CD1c-positive myeloid dendritic cell (primary cell): ENCODE data around the gene LIN52.

ENCODE experiments used
- DNase-seq: peaks from one replicate; pipeline ENCODE4 v3.0.0-alpha.2; 2016; ENCODE audit errors: extremely low spot score

The LIN52 gene

DNA sequence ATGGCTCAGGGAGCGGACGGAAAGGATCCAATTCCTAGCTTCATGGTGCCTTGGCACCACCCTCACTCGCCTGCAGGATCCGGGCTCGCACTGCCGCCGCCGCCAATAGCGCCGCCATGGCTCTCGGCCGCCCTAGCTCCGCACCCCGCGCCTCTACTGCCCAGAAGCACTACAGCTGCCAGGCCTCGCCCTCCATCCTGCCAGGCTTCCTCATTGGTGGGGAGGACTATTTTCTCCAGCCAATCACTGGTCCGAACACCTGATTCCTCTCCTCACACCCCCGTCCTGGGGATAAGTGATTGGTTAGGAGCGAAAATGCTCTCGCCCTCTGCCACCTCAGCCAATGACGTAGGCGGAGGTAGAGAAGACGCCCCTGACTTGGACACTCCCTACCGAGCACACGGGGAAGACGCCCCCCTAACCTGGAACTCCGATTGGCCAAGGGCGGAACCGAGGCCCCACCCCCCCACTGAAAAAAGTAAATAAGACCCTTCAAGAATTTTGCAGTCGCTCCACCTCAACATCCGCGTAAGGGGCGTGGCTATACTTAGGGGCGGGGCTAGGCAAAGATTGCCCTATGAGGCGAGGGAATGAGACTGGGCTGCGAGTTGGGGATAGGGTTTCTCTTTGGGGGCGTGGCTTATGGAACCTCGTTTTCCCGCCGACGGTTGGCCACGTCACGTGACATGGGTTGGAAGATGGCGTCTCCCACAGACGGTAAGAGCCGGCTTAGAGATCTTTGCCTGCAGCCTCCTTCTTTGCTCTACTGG lies at the start of gene LIN52, which contains the start of gene ALDH6A1:
Gene LIN52, plus strand, starts transcription at position 680 of the 770 bp plus-strand sequence. Its CDS starts 19 bp downstream, at position 699.
Gene ALDH6A1, minus strand, starts transcription at position 177 of the 770 bp plus-strand sequence. Its CDS starts 59 bp downstream, at position 118.
- peak; percentile 100 for DNase-seq

GRCh38 chr14:74035556-74035955 lies 49.2 kb upstream of the LIN52 start:
- DNase-seq = no peak

- DNase-seq = peak; percentile 73
These were observed 46.5 kb upstream of the LIN52 start for GRCh38 chr14:74038020-74038859.

- DNase-seq = no peak
These were observed 42.5 kb upstream of the LIN52 start for GRCh38 chr14:74042296-74042695.

DNA sequence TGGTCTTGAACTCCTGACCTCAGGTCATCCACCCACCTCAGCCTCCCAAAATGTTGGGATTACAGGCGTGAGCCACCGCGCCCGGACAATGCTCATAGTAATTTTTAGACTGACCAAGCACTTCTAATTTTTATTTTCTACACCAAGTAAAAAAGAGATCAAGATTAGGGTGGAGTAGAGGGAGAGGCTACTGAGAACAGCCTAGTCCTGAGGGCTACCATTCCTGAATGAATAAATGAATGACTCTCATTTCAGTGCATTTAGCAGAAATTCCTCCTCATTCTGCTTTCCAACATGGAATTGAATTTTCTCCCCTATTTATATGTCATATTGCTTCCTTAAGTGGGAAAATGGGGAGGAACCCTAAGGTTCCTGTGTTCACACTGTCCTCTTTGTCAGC lies 39.2 kb upstream of the LIN52 start:
- no peak for DNase-seq

- DNase-seq = no peak
These were observed 36.5 kb upstream of the LIN52 start for GRCh38 chr14:74048281-74048680.

GRCh38 chr14:74049876-74050495 lies 34.8 kb upstream of the LIN52 start:
- no peak for DNase-seq

DNA sequence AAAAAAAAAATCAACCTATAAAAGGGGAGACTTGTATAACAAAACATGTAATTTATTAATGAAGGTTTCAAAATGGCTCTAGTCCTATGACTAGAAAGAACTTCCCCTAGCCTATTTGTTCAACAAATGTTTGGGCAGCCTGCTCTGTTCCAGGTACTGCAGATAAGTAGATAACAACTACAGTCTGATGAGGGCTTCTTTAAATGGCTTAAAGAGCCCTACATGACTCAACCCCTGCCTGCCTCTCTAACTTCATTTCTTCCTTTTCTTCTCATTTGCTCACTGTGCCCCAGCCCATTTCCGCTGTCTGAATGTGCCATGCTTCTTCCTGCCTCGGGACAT lies 22.0 kb upstream of the LIN52 start:
- no peak for DNase-seq

DNA sequence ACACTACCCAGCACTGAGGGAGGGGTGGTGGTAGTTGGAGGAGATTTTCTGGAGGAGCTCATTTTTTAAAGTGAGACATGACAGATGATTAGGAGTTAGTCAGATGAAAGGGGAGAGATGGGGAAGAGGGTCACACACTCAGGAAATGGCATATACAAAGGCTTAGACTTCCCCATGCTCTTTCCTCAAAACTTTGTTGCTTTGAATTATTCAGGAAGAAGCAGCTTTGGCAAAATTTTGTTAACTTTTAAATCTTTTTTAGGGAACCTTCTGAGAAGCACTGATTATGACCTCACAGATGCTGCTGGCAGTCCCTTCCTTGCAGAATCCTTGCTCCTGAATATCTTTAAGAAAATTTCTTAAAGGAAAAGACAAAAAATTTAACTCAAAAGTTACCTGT lies 20.3 kb upstream of the LIN52 start:
- peak; percentile 12 for DNase-seq

DNA sequence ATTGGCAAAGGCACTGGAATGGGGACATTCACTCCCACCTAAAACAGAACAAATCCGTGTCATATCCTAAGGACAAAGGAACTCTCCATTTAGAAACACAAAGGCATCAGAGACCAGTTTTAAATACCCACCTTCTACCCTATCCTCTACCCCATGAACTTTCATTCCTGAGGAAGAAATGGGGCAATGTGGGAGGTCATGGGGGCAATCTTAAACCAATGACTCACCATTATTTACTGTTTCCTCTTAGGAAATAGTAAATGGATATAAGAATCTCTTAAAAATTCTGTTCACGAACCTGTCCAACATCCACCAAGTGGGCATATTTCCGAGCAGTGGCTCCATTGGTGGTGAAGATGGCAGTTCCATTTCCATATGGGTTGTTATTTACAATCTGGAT lies 19.9 kb upstream of the LIN52 start:
- DNase-seq = no peak

GRCh38 chr14:74065746-74066575 lies 18.8 kb upstream of the LIN52 start:
- DNase-seq = no peak

- DNase-seq = no peak
These were observed 7.4 kb upstream of the LIN52 start for GRCh38 chr14:74077401-74077800.

DNA sequence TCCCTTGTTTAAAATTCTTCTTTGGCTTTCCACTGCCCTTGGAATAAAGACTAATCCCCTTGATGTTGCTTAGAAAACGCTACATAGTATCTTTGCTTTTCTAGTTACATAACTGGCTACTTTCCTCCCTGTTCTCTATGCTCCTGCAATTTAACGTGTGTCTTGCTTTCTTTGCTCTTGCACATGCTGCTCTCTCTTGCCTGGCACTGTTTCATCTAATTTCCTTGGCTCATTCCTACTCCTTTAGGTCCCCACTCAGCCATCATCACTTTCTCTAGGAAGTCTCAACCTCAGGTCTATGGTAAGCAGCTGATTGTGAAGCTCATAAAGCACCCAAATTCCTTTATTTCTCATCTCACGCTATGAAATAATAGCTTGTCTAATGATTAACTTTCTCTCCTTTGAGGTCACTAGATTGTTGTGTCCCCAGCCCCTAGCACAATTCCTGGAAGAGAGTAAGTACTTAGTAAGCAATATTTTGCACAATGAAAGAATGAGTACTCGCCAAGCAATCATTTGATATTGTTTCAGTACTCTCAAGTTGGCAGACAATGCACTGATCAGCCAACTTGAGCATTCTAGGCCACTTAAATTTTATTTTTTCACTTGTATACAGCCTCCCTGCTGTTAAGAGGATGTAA lies 3.8 kb upstream of the LIN52 start:
- no peak for DNase-seq

DNA sequence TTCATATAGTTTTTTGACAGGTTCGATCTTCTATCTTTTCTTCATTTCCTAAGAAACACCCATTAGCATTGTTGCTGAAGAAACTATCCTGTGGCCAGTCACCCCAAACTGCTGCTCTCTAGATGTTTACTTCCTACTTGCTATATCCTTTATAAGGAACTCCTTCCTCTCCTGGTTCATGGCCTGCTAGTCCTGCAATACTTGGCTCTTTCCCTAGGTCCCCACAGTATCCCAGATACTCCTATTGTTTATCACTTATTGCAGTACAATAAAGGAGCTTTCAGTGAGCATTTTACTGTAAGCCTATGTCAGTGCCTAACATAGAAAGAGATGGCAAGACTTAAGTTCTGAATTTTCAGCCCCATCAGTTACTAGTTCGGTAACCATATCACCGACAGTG lies 3.3 kb upstream of the LIN52 start:
- DNase-seq = no peak

GRCh38 chr14:74083161-74083560 lies 1.6 kb upstream of the LIN52 start:
- no peak for DNase-seq

- no peak for DNase-seq
These were observed 926 bp upstream of the LIN52 start for GRCh38 chr14:74083784-74084276.

GRCh38 chr14:74085047-74085637 lies 386 bp downstream of the LIN52 start:
- peak; percentile 14 for DNase-seq

- DNase-seq = peak; percentile 53
These were observed 1.1 kb downstream of the LIN52 start for GRCh38 chr14:74085828-74086227.

GRCh38 chr14:74089251-74090020 lies 4.7 kb downstream of the LIN52 start:
- no peak for DNase-seq

DNA sequence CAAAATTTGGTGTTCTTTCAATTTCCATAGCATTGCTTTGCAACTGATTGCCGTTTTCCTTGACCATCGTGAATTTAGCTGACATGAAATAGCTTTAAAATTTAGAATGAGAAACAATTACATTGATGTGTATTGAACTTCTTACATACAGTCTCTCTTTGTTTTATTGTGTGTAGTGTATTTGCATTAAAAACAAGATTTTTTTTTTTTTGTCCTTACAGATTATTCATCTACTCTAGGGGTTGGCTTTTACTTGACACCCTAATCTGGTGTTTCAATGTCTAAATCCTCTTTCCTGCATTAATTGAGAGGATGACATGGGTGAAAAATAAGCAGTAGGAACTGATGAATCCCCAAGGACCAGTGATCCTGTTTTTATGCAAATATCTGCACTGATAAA lies 20.6 kb downstream of the LIN52 start:
- no peak for DNase-seq
